Measurements from ENCODE around the gene ZNF396. TPM values are rescaled to one million over a fixed set of nuclear protein-coding genes. Genes with fewer than 3 reads are reported as not detected.

The ZNF396 gene
- total and polyA plus RNA-seq, 9 donors = 0.83 to 2.9 (median 1.7) TPM

- Histone ChIP-seq H3K4me1 (ENCODE audit: insufficient read depth) (peaks cover 7% of the 10 kb centered on the region), H3K27me3 (no peaks in the 10 kb centered on the region), H3K9me3 (no peaks in the 10 kb centered on the region), H3K27ac (peak overlapping the region in 1 of 2 donors; percentile 98), H3K36me3 (no peaks in the 10 kb centered on the region), H3K4me3 (no peak overlapping the region)
- intact Hi-C loops (cut with DNase I) = no loop called here
- no peak for DNase-seq
- TF ChIP-seq EP300 (IDR thresholded peaks at IDR 0.05) (no peak), POLR2A (IDR thresholded peaks at IDR 0.05) (no peak)
- TF ChIP-seq, protein P1, sequence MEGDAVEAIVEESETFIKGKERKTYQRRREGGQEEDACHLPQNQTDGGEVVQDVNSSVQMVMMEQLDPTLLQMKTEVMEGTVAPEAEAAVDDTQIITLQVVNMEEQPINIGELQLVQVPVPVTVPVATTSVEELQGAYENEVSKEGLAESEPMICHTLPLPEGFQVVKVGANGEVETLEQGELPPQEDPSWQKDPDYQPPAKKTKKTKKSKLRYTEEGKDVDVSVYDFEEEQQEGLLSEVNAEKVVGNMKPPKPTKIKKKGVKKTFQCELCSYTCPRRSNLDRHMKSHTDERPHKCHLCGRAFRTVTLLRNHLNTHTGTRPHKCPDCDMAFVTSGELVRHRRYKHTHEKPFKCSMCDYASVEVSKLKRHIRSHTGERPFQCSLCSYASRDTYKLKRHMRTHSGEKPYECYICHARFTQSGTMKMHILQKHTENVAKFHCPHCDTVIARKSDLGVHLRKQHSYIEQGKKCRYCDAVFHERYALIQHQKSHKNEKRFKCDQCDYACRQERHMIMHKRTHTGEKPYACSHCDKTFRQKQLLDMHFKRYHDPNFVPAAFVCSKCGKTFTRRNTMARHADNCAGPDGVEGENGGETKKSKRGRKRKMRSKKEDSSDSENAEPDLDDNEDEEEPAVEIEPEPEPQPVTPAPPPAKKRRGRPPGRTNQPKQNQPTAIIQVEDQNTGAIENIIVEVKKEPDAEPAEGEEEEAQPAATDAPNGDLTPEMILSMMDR (IDR thresholded peaks at IDR 0.05) = no peak
- WGBS, 3 donors = 91 to 97% (median 95%) methylated on average over 1 of the region's 1 CpG
Measured at GRCh38 chr18:35345950-35346349, 31.2 kb downstream of the ZNF396 start.

DNA sequence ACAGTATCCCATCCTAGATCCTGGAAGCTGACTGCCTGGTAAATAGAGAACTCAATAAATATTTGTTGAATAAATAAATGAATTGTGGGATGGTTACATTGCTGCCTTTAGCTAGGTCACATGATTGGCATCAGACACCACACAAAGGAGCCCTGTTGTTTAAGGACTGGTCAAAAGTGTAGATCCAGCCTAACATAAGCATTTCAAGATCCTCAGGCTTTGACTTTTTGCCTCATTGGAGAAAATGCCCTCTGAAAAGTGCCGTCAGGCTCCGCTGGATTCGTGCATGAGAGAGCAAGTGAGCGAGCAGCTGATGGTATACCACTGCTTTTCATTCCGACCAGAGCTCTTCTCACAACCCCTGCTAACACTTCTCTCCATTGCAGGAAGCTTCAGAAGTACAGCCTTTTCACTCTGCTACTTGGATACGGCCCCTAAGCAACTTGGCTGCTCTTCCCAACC lies 31.6 kb downstream of the ZNF396 start:
- Histone ChIP-seq H3K27me3 (no peaks in the 10 kb centered on the region), H3K4me3 (no peak overlapping the region), H3K27ac (peak overlapping the region; percentile 42 to 98), H3K9me3 (no peaks in the 10 kb centered on the region), H3K36me3 (no peaks in the 10 kb centered on the region), H3K4me1 (ENCODE audit: insufficient read depth) (peaks cover 7% of the 10 kb centered on the region)
- WGBS, 3 donors = 16 to 28% (median 22%) methylated on average over 6 of the region's 6 CpGs
- DNase-seq = peak in 1 of 5 donors; percentile 23
- intact Hi-C loops (cut with DNase I) = no loop called here
- TF ChIP-seq EP300 (IDR thresholded peaks at IDR 0.05) (no peak), POLR2A (IDR thresholded peaks at IDR 0.05) (no peak)
- TF ChIP-seq, protein P1 (IDR thresholded peaks at IDR 0.05) = no peak

DNA sequence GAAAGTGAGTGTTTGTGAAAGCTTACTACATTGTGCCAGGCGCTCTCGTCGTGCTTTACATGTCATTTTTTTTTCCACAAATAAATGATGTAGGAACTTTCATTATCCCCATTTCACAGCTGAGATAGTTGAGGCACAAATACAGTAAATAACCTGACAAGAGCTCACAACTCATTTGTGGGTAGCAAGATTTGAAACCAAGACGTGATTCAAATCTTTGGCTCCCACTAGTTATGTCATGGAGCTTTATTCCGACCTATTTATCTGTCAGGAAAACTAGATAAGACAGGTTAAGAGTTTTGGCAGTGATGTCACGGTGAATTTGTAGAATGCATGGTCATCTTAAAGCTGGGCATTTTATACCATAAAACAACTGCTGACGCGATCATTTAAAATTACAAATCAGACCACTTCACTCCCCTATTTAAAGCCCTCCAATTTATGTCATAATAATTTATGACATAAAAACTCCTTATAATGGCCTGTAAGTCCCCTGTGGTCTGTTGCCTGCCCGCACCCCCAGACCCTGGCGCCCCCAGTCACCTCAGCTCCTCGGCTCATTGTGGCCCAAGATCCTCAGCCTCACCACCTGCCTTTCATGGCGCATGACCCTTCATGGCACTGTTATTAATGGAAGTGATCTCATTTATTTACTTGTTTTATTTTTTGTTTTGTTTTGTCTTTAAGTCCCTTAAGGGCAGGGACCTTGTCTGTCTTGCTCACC lies 32.2 kb downstream of the ZNF396 start:
- Histone ChIP-seq H3K27ac (peak overlapping the region; percentile 97 to 98), H3K4me3 (peak overlapping the region; percentile 61), H3K36me3 (no peaks in the 10 kb centered on the region), H3K9me3 (no peaks in the 10 kb centered on the region), H3K4me1 (ENCODE audit: insufficient read depth) (peaks cover 7% of the 10 kb centered on the region), H3K27me3 (no peaks in the 10 kb centered on the region)
- 38 to 42% (median 42%) methylated on average over 12 of the region's 12 CpGs for WGBS, 3 donors
- peak in 4 of 5 donors; percentile 27 to 39 (median 34) for DNase-seq
- TF ChIP-seq, protein P1 (IDR thresholded peaks at IDR 0.05) = no peak
- TF ChIP-seq EP300 (IDR thresholded peaks at IDR 0.05) (no peak), POLR2A (IDR thresholded peaks at IDR 0.05) (no peak)
- intact Hi-C loops (cut with DNase I) = loop anchor here in 1 of 4 donors (5.0 kb wide), 1 partner anchor 78 kb away; no protein-coding TSS in a partner anchor

DNA sequence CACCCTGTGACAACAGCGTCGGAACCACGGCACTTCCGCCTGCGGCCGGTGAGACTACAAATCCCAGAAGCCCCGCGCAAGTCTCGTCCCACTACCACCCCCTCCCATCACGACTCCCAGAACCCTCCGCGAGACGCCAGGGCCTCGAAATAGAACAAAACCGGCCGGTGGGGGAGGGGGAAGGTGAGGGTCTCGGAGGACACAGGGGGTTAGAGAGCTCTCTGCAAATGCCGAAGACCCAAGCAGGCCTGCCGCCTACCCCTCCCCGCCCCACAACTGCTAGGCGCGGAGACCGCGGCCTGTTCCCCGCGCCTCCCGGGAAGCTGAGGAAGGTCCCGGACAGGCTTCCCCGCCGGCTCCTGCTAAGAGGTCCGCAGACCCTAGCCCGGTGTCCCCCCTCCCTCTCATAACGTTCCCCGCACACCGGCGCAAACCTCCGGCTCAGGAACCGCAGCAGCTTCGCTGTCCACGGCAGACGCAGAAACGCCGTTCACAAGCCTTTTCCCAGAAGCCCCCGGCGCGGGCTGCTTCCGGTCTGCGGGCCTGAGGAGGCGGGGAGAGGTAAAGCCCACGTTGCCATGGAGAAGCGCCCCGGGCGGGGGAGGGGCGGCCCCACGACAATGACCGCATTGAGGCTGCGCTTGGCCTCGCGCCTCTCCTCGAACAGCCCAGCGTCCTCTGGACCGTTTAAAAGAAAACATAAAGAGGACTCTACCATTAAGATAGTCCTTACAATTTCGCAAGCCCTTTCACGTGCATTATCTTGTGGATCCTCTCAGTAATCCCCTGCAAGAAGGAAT lies 33.0 kb downstream of the ZNF396 start, which contains the start of gene ZNF24:
Gene ZNF24, minus strand, starts transcription at position 485 of the 800 bp plus-strand sequence. CDS start 3,770 bp downstream, outside the sequence.
- WGBS, 3 donors = 0 to 1% (median 1%) methylated on average over 57 to 64 of the region's 64 CpGs
- TF ChIP-seq EP300 (IDR thresholded peaks at IDR 0.05) (no peak), POLR2A (IDR thresholded peaks at IDR 0.05) (peak; percentile 93)
- TF ChIP-seq, protein P1 (IDR thresholded peaks at IDR 0.05) = peak in 1 of 3 donors; percentile 32
- peak within 1 kb of the TSS; percentile 97 to 98 for H3K27ac ChIP-seq
- no peaks in the 10 kb centered on the region for H3K9me3 ChIP-seq
- H3K36me3 ChIP-seq = no peaks in the 10 kb centered on the region
- peaks cover 7% of the 10 kb centered on the region for H3K4me1 ChIP-seq (ENCODE audit: insufficient read depth)
- peak; percentile 95 to 97 (median 96) for DNase-seq
- intact Hi-C loops (cut with DNase I) = loop anchor here in 1 of 4 donors (5.0 kb wide), 1 partner anchor 77 kb away; no protein-coding TSS in a partner anchor
- H3K27me3 ChIP-seq = no peaks in the 10 kb centered on the region
- peak within 1 kb of the TSS; percentile 61 for H3K4me3 ChIP-seq
